ENCODE measurements around the gene ADGRA3. TPM values are rescaled to one million over a fixed set of nuclear protein-coding genes. Genes with fewer than 3 reads are reported as not detected.

The ADGRA3 gene
- total RNA-seq, 1 donor from 2014 or later, result 32.5 TPM

DNA sequence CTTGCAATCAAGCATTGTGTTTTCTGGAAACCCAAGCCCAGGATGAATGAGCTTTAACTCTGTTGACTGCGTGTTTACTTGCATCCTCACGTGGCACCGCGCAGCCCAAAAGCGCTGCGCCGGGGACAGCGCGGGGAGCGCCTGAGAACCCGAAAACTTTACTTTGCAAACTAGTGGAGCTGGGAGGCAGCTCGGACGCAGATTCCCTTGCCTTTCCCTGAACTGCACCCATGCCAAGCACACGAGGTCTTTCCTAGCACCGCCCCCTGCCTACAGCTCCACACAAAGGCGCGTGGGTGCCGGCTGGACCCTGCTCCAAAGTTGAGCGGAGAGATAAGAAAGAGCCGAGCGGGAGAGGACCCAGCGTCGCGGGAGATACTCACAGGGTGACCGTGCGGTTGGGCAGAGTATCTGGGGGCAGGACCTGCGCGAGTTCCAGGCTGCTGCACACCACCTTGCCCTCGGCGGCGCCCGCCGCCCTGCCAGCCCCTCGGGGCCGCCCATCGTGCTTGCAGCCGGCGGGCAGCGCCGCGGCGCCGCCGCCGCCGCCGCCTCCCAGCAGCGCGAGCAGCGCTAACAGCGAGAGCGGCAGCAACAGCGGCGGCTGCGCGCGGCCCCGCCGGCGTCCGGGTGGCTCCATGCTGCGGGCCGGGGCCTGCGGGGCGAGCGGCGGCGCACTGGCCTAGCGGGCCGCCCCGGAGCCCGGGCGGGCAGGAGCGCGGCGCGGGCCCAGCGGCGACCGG, 550 bp downstream of the ADGRA3 start:
- DNase-seq (ENCODE audit: missing footprints) (peak; percentile 80), ATAC-seq (peak; percentile 65)
- intact Hi-C loops (cut with DNase I), result loop anchor here (5.0 kb wide), 2 partner anchors 43 to 73 kb away; no protein-coding TSS in a partner anchor

DNA sequence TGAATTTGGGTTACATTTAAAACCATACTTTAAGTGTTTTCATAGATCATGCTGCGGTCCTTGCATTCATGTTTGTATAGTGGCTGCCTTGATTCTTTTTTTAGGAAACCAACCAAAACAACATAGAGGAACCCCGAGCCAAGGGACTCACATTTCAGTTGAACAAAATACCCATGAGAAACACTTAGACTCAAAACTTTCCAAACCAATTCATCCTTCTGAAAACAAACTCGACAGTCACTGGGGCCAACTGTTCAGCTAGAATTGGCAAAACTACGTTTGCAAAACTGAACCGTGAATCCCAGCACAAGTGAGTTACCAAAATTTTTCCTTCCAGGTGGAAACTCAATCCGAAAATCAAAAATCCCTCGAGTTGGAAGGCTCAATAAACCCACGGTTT, 1.4 kb downstream of the ADGRA3 start:
- DNase-seq (ENCODE audit: missing footprints), result no peak
- intact Hi-C loops (cut with DNase I), result no loop called here
- no peak for ATAC-seq

DNA sequence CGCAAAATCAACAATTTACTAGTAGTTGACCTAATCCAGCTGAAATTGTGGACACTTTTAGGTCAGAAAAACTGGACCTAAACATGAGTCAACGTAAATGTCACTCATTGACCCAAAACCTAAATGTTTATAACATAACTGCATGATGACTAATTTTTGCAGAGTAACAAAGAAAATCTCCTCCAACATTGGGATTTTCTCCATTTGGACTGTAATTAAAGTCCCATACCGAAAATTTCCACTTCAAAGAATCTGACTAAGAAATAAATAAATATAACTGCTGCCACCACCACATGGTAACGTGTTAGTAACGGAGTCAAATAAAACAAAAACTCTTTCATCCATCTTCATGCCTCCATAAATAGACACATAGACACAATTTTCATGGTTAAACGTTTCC, 1.9 kb downstream of the ADGRA3 start:
- DNase-seq (ENCODE audit: missing footprints) (no peak), ATAC-seq (no peak)
- intact Hi-C loops (cut with DNase I), result no loop called here

DNA sequence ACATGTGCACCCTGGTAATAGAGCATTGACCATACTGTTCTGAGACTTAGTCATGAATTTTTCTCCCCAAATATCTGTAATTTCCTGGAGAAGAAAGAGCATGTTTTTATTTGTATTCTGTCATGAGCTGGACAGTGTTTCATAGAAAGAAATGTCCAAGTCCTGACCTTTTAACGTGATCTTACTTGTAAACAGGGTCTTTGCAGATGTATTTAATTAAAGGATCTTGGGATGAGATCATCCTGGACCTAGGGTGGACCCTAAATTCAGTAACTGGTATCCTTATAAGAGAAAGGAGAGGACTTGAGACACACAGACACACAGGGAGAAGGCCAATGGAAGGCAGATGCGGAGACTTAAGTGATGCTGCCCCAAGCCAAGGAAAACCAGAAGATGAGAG, 3.6 kb downstream of the ADGRA3 start:
- intact Hi-C loops (cut with DNase I), result no loop called here
- DNase-seq (ENCODE audit: missing footprints) (no peak), ATAC-seq (no peak)

DNA sequence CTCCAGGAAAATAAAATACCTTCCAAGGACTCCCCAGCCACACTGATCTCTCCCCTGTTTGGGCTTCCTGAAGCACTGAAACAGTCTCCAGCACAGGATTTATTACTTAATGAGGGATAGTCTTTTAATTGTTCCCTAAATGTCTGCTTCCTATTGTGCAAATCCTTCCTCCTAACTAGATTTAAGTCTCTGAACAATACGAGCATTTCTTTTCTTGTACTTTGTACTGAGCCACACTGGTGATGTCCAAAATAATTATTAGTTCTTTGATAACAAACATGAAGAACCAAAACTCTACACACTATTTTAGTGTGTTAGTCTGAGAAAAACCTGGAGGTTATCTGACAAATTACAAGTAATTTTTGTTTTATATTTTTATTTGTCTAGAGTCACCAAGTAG, 5.1 kb downstream of the ADGRA3 start:
- ATAC-seq (no peak), DNase-seq (ENCODE audit: missing footprints) (no peak)
- intact Hi-C loops (cut with DNase I), result no loop called here

DNA sequence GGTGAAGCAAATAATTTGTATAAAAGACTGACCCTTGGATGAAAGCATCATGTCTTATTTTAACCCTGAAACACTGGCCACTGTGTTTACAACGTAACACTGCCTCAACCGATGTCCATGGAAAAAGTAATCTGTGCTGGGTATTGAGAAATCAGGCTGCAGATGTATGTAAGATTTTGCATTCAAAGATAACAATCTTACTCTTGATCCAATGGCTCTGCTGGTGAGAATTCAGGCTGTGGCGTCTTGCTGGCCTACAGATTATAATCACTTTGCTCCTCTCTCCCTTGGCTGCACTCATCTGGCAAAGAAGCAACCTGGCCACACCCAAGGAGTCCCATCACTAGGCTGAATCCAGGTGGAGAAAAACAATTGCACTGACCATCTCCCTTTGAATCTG, 7.5 kb downstream of the ADGRA3 start:
- intact Hi-C loops (cut with DNase I), result no loop called here
- DNase-seq (ENCODE audit: missing footprints) (no peak), ATAC-seq (no peak)

DNA sequence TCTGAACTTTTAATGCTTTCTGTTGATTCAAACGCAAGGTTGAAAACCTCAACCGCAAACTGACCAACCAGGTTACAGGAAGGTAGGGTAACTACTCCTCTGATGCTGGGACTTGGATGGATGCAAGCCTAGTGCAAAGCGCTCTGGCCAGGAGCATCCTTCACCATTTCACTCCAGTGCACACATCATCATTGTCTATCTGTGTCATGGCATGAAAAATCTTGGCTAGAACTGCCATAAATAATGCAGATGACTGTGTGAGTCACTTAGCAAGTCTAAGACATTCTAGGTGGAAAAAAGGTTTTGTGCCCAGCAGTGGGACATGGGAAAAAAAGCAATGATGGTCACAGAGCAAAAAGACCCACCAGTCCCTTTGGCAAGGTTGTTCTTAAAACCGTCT, 10.9 kb downstream of the ADGRA3 start:
- ATAC-seq (no peak), DNase-seq (ENCODE audit: missing footprints) (no peak)
- intact Hi-C loops (cut with DNase I), result no loop called here

DNA sequence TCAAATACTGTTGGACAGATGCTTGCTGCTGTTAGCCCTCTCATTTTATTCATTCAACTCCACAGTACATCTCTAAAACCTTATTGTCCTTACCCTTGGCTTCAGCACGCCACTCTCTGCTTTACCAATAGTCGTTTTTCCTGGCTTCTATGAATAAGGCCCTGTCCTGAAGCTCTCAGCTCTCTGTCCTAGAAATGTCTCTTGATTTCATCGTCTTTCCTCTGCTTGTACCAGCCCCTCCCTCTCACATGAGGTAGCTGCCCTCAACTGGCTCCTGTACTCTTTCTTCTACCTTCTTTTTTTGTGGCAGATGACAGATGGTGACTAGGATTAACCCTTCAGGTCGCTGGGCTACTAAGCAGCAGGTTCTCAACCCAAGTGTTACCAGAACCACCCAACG, 11.4 kb downstream of the ADGRA3 start:
- intact Hi-C loops (cut with DNase I), result no loop called here
- DNase-seq (ENCODE audit: missing footprints) (no peak), ATAC-seq (no peak)

DNA sequence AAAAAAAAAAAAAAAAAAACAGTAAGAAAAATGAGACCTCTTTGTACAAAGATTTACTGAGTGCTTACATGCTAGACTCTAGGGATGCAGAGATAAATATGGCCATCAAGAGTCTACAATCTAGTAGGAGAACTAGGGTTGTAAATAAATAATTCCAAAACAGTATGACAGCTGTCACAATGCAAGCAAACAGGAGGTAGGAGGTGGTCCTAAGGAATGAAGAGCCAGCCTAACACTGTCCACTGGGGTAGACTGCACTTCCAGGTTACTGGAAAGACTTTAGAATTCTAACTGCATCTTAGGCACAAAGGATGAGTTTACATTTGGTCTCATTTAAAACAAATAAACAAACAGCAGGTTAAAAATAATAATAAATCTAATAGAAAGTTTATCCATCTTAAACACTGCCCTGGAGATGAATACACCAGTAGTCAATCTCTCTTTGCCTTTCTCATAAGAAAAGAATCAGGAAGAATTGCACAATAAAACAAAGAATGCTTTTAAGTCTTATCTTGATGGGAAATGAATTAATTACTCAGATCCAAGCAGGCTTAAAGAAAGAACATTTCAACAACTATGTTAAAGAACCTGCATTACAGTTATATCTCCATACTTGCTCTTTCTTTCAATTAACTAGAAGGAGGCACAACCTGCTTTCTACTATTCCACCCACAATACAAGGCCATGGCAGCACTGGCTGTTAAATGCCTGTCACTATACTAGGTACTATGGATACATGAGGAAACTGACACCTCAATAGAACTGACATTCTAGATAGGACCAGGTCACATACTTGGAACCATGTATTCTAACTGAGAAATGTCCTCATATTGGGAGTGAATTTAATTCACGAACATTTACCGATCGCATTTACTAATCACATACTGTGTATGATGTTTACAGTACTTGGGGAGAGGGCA, 12.7 kb downstream of the ADGRA3 start:
- ATAC-seq (peak; percentile 41), DNase-seq (ENCODE audit: missing footprints) (no peak)
- intact Hi-C loops (cut with DNase I), result no loop called here

DNA sequence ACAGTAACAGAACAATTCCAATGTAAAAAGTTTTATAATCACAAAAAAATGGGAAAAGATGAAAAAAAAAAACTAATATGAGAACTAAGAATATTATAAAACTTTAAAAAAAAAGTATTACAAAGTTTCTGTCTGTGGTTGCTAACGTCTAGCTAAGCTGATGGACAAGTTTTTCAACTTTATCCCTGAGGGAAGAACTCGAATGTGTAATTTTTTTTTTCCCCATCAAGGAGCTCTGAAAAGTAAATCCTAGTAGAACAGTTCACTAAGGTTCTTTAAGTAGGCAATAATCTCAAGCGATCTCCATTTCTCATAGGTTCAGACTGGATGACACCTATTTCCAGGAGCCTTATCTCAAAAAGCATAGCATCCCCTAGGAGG, 14.2 kb downstream of the ADGRA3 start:
- DNase-seq (ENCODE audit: missing footprints), result no peak
- ATAC-seq, result no peak
- intact Hi-C loops (cut with DNase I), result no loop called here

DNA sequence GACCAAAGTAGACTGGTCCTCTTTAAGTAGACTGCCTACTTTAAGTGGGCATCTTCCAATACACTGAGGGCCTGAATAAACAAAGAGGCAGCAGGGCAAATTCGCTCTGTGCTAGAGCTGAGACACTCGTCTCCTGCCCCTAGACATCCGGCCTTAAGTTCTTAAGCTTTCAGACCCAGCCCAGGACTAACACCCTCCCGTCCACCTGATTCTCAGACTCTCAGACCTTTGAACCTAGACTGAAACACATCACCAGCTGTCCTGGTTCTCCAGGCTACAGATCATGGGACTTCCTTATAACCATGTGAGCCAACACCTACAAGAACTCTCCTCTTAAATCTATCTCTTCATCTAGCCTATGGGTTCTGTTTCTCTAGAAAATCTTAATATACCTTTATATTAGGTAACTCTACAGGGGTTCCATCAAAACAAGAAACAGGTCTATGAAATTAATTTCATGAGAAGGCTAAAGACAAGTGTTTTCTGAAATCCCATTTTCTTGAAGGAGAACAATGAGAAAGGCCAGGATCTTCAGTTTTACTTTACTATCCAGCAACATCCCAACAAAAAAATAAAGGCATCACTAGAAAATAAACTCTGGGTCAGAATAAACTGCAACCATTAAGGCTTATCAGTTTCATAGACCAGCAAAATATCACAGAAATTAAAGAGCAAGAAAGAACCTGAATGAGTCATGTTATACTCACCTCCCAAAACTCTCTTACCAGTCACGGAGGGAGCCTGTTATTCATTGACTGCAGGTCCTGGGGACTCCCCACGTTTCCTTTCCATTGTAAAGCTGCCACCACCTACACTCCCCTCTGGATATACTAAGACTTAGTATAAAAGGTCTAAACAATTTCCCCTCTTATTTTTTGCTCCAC, 14.8 kb downstream of the ADGRA3 start:
- intact Hi-C loops (cut with DNase I), result loop anchor here (1.0 kb wide), 1 partner anchor 29 kb away; no protein-coding TSS in a partner anchor
- DNase-seq (ENCODE audit: missing footprints) (no peak), ATAC-seq (no peak)

DNA sequence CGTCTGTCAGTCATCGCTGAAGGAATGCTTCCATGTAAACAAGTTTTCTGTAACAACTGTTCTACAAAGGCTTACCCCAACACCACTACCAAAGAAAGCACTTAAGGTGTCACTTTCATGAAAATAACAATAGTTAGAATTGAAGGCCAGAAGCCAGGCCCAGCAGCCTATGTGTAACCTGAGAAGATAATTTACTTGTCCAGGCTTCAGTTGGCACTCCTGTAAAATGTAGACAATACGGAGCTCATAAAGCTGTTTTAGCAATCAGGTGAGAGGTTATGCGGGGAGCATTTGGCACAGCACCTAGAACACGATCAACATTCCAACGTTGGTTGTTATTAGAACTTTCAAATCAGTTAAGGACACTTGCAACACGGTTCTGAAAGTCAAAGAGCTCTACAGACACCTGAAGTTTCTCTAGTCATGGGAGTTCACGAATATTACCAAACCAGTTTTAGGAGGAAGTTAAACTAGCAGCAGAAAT, 15.7 kb downstream of the ADGRA3 start:
- intact Hi-C loops (cut with DNase I), result loop anchor here (1.0 kb wide), 1 partner anchor 28 kb away; no protein-coding TSS in a partner anchor
- peak; percentile 77 for ATAC-seq
- no peak for DNase-seq (ENCODE audit: missing footprints)

DNA sequence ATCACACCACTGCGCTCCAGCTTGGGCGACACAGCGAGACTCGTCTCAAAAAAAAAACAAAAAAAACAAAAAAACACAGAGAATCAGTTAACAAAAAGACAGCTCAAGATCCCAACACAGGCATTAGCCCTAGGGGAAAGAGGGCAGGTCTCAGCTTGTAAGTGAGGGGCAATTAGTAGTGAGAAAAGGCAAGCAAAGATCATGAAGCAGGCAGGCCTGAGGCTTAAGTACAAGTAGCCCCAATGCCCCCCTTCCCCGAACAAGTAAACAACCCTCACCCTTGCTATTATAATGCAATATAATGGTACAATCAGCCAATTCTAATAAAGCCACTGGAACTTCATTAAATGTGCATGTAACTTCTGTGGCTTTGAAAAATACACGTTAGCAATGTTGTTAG, 17.0 kb downstream of the ADGRA3 start:
- ATAC-seq (no peak), DNase-seq (ENCODE audit: missing footprints) (no peak)
- intact Hi-C loops (cut with DNase I), result no loop called here

DNA sequence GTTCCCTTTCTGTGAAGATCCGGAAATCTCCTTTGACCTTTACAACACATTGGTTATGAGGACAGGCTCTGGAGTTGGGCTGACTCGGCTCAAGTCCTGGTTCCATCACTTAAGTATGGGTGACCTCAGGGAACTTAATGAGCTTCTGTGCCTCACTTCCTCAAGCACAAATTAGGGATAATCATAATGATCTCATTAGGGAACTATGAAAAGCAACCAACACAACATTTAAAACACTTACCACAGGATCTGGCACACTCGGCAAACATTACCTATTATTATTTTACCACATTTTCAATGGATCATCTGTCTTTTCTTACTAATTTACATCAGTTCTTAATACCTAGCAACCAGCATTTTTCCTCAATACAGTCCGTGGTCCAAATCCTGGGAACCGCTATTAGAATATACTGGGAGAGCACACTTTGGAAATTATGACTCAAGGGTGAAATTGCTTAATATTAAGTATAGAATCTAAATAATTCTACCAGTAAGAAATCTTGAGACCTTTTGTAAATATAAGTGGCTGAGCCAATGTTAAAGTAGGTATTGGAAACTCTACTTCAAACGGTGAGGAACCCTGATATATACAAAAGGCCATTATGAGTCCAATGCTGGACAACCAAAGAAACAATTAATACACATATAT, 19.6 kb downstream of the ADGRA3 start:
- DNase-seq (ENCODE audit: missing footprints) (no peak), ATAC-seq (no peak)
- intact Hi-C loops (cut with DNase I), result no loop called here

DNA sequence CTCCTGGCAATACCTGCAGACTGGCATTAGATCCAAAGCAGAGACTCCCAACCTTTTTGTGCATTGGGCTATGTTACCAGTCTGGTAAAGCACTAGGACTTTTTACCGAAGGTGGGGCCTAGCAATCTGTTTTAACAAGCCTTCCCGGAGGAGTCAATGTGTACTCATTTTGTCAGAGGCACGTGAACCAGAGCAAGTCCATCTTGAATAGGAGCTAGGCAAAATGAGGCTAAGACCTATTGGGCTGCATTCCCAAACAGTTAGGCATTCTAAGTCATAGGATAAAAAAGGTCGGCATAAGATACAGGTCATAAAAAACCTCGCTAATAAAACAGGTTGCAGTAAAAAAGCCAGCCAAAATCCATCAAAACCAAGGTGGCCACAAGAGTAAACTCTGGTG, 22.3 kb downstream of the ADGRA3 start:
- intact Hi-C loops (cut with DNase I), result no loop called here
- DNase-seq (ENCODE audit: missing footprints) (no peak), ATAC-seq (no peak)

DNA sequence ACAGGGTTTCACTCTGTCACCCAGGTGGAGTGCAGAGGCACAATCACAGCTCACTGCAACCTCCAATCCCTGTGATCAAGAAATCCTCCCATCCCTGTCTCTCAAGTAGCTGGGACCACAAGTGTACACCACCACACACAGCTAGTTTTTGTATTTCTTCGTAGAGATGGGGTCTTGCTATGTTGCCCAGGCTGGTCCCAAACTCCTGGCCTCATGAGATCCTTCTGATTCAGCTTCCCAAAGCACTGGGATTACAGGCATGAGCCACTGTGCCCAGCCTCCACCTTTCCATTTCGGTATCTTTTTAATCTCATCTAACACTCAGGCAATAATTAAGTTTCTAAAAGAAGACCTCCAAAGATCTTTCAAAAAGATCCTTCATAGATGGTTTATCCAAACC, 22.9 kb downstream of the ADGRA3 start:
- intact Hi-C loops (cut with DNase I), result no loop called here
- DNase-seq (ENCODE audit: missing footprints), result no peak
- ATAC-seq, result no peak

DNA sequence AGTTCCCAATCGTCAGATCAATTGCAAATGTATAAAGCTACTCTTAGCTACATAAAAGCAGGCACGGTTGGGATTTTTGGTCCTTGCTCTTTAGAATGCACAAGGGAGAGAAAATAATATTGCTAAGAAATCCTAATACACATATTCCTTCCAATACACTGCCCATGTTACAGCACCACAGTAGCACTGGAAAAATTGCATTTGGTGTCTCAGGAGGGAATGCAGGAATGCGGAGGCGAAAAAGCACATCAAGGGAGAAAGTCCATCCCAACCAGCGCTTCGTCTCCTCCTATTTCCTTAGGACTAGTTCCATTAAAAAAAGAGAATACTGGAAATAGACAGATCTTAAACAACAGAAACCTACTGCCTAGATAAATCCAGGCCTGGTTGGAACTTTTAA, 23.9 kb downstream of the ADGRA3 start:
- no peak for ATAC-seq
- DNase-seq (ENCODE audit: missing footprints), result no peak
- intact Hi-C loops (cut with DNase I), result no loop called here

DNA sequence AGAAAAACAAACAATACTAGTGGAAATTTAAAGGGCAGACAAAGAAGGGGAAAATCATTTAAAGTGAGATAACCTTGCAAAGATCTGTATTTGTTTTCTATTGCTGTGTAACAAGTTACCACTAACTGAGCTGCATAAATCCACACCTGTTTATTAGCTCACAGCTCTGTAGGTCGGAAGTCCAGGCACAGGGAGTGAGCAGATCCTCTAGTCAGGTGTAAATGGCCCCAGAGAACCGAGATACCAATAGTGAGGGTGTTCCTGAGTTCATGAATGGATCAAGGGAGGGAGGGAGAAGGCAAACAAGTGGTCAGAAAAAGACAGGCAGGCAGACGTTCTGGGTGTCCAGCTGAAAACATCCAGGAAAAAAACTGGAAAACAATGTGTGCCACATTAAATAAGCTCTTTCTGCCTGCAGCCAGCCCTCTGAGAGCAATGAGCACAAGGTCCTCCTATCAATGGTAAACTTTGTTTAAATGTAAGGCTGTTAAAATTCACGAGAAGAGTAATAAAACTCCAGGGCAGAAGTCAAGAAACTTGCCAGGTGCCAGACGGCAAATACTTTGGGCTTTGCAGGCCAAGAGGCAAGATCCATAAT, 25.0 kb downstream of the ADGRA3 start:
- intact Hi-C loops (cut with DNase I), result no loop called here
- DNase-seq (ENCODE audit: missing footprints) (no peak), ATAC-seq (no peak)
